Left forelimb (tissue), 1 donor: ENCODE results near the gene AFF2.
"Not testable (repeated sequence)": the region's sequence is repeated elsewhere in the genome, so short reads cannot be mapped to it uniquely, and the experiment has no call there.

ENCODE experiments used
- DNase-seq: peaks from one replicate; pipeline ENCODE4 v3.0.0-alpha.2; 2018; ENCODE audit warnings: low spot score

Gene AFF2

DNA sequence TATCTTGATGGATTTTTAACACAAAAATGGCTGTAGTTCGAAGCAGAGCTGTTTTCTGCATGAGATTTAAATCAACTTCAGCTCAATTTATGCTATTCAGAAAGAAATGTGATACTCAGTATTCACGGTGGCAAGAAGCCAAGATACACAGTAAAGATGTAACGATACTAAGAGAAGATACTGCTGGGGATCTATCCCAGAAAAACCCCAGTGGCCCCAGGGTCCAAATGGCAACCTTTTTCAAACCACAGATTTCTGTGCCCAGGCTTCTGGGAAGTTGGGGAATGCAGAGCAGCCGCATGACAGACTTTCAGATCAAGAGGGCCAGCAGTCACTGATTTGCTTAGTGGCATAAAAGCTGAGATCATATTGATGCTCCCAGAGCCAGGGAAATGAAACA is 353.9 kb downstream of the AFF2 start:
- DNase-seq: no peak

DNA sequence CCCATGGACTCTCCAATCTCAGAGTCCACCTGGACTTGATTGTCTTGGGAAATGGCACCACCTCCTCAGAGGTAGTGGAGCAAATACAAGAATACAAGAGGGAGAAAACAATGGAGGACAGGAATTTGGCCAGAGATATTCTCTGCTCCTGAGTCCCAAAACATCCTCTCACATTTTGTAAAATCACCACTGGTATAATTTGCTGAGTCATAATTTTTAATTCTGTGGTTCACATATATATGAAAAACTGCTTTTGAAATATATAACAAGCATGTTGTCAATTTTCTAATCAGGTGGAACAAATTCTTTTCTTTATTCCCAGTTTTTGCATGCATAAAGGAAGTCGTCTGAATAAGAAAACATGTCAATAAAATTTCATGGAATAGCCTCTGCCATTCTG is 356.1 kb downstream of the AFF2 start:
- no peak for DNase-seq

DNA sequence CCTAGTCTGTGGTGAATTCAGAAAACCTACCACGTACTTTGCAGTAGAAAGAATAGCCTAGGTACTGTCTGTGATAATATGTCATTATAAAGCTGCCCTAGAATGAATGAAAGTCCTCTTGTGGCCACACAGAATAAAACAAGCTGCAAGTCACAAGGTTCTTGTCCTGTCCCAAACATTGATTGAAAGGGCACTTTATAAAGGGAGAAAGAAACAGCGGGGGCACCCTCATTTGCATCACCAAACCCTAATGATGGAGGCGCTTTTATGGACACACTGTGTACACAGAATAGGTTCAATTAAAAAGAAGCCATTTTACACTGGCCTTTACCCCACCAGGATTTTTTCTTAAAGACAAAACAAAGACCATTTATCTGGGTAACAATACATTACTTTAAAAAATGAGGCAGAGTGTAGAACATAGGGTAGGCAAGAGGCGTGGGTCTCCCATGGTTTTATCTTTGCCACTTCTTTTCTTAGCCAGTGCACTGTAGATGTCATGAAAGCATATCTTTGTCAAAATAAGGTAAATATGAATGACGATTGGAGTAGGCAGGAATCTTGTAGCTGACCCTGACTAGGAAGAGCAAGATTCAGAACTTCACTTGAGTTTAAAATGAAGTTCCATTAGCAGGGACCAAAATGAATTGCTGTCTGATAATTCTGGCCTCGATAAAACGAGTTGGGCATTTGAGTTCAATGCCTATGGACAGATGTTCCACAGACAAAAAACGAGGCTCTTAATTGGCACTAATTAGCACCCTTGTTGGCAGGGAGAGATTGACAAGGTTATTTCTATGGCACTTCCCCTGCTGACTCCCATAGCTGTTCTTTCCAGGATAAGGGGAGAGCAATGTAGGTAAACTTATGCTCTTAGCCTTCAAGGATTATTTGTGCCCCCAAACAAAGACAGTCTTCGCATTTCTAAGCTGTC is 365.1 kb downstream of the AFF2 start:
- no peak for DNase-seq

DNA sequence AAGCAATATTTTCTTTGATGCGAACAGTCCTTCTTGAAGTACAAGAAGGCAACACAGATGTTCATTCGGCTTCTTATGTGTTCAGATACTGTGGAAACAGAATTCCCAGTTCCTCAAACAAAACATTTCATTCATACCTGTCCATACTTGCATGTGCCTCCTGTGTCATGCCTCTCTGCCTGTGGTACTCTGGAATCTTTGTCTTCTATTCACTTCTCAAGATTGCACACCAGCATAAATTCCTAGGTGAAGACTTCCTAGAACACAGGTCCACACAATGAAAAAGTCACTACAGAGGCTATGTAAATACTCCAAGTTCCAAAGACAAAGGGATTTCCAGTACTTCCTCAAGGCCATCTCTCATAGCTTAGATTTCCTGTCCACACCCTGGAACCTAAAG is 367.2 kb downstream of the AFF2 start:
- no peak for DNase-seq

DNA sequence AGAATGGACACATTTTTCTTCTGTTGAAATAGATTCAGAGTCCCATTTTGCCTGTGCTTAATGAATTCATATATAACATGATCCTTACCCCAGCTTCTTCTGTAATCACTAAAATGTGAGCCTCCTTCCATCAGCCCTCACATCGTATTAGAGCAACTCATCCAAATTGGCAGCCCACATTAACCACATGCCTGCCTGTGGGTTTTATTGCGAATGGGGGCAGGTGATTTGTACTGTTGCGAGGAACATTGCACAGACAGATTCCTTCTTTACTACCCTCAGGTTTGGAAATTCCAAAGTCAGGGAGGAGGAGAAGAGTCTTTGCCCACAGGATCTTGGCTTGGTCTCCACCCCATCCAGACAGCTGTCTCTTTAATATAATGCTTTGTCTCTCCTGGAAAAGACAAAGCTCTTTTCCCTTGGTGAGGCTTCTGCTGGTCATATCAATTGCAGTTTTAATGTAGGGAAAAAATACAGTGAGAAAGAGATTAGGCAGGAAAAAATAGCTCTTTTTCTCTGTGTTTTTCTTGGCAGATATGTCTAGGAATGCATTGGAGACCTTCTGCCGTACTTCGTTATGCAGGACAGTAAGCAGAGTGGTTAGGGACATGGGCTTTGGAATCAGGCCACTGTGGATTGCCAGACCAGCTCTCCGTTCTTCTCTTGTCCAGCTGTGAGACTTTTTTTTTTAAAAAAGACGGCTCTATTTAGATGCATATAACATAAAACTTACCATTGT is 371.2 kb downstream of the AFF2 start:
- no peak for DNase-seq

DNA sequence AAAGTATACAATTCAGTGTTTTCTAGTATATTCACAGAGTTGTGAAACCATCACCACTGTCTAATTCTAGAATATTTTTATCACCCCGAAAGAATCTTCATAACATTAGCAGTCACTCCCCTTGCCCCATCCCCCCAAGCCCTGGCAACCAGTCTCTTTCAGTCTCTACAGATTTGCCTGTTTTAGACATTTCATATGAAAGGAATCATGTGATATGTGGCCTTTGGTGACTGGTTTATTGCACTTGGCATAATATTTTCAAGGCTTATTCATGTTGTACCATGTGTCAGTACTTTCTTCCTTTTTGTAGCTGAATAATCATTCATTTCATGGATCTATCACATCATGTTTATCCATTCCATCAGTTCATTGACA is 371.7 kb downstream of the AFF2 start:
- DNase-seq: no peak

DNA sequence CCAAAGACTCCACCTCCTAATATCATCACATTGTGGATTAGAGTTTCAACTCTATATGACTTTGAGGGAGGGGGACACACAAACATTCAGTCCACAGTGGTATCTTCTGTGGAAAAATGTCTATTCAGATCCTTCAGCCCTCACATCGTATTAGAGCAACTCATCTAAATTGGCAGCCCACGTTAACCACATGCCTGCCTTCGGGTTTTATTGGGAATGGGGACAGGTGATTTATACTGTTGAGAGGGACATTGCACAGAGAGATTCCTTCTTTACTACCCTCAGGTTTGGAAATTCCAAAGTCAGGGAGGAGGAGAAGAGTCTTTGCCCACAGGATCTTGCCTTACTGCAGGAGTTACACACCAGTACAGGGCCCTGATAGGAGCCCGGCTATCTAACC is 372.5 kb downstream of the AFF2 start:
- DNase-seq: no peak

DNA sequence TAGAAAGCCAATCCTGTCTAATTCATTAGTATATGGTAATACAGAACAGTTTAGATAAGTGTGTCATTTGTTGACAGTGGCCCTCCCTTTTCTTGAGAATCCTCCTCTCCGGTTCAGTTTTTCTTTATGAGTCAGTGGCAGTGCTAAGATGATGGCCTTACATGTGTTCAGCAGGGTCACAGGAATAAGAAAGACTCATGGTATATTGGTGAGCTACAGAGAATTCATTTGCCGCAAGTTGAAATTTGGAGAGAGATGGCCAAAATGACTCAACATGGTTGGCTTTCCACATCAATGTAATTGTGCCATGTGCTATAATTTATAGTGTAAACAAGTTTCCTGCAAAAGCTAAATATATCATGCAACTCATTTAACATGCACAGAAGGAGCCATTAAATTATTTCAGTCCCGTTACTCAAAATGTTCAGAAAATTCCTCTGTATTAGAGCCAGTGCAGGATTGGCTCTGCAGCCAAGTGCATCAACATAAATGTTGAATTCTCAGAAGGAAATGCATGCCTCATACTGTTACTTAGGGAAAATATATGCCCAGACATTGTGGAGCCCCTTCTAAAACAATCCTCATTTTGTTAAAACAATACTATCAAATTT is 374.3 kb downstream of the AFF2 start:
- DNase-seq: no peak

DNA sequence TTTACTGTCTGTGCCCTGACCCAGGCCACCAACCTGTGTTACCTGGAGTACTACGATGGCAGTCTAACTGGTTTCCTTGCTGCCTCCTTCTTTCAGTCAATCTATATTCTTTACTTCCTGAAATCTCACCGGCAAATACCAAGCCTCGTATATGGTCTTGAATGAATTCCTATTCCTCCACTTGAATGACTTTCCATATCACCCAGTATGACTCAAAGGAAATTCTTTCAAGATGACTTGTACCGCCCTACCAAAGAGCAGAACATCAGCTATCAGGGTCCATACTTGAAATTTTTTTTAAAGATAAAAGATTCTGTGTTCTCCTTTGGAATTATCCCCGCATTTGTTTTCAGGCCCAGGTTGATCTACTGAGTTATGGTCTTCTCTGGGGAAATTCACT is 378.0 kb downstream of the AFF2 start:
- DNase-seq: no peak

DNA sequence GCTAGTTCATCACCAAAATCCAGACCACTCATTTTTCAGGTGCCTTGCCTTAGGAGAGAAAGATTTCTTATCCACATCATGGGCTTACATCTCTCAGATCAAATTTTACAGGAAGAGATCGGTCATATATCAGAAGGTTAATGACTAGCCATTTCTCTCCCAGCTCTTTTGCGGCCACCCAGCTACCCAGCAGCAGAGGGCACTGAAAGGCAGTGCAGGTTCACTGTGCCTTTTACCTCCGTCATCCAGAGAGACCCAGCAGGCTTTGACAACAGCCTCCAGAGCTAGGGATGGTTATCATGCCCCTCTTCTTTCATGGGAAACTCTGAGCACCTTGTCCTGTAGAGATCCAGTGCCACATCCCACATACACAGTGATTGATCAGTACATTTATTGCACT is 384.8 kb downstream of the AFF2 start:
- no peak for DNase-seq

DNA sequence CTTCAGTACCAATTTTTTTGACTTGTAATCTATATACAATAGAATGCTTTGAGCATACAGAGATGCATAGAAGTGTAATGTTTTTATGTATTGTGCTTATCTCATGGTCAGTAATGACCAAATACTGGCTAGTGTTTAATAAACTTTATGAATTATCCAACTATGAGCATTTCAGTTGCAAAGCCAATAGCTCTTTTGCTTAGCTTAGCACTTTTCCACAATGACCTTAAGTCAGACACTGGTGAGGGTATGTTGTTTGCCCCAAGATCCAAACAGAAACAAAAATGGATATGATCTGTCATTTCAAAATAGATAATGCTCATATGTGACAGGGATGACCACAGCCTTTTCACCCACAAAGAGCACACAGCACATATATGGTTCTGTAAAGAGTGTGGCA is 393.0 kb downstream of the AFF2 start:
- DNase-seq: no peak

DNA sequence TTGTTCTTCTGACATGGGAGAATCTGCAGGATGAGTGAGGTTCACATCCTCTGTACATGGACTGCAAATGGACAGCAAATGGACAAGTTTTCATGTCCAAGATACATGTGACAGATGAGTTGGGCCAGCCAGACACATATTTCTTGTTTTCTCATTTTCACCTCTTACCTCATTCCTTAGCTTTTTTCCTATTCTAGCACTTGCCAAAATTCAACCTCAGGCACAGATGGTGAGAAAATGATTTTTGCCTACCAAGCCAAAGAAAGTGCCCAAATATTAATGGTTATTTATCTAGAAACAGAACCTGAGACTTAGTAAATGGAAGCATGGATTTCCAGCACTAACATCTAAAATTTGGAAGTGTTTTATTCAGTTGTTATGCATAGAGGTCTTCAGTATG is 402.2 kb downstream of the AFF2 start:
- DNase-seq: no peak

DNA sequence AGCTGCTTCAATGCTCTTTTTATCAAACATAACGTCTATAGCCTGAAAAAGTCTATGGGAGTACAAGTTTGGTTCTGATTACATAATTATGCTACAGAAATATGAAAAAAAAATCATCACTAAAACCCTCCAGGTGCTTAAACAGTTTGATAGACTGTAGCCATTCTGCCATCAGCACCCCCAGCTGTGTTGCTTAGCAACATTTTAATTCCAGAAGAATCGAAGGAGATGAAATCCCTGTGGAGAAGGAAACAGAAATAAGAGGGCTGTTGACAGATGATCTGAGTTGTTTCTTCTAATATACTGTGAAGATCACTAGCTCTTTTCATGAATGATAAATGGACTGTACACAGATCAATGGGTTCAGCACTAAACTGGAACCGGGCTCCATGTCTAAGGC is 402.8 kb downstream of the AFF2 start:
- no peak for DNase-seq

DNA sequence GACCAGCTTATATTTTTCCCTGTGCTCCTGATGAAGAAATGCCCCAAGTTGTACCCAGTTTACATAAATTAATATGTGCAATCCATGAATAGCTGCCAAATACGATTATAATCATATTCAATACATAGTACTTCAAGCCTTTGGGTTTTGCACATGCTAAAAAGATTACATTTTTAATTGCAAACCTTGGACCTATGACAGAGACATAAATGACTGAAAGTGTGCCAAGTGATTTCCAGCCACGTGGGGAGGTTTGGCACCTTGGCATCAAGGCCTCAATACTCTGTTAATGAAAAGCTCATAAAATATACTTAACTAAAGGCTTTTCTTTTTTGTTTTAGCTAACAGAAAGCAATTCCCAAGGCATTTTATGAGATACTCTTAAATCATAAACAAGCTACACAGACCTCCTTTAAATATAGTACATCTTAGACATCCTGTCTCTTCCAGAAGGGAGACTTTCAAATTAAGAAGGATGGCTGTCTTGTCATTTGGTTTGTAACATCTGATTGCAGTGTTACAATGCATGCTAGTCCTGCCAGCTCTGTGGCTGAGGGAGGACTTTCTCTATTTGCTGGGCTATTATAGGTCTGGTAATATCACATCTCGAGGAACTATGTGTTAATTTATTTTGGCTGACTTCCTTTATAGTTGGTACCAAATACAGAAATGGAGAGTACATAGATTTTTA is 404.1 kb downstream of the AFF2 start:
- DNase-seq: no peak

DNA sequence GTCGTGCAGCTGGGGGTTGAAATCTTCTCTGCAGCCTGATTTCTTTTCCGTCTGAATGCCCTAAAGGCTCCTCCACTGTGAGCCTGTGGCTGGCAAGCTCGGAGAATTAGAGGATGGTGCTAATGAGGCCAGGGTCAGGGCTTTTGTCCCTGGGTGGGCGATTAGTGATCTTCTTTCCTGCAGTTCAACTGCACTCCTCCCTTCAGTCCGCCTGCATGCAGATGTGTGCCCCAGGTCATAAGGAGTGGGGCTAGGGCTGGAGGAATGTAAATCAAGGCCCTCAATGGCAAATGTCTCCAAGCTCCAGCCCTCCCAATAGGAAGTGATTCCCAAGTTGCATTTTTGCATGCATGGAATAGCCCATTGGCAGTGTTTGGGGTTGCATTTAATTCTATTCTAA is 405.0 kb downstream of the AFF2 start:
- DNase-seq: no peak

DNA sequence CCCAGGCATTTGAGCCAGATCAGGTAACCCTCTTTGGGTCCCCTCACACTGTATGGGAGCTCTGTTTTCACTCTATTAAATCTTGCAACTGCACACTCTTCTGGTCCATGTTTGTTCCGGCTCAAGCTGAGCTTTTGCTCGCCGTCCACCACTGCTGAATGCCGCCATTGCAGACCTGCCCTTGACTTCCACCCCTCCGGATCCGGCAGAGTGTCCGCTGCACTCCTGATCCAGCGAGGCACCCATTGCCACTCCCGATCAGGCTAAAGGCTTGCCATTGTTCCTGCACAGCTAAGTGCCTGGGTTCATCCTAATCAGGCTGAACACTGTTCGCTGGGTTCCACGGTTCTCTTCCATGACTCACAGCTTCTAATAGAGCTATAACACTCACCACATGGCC is 406.2 kb downstream of the AFF2 start:
- not testable (repeated sequence) for DNase-seq

DNA sequence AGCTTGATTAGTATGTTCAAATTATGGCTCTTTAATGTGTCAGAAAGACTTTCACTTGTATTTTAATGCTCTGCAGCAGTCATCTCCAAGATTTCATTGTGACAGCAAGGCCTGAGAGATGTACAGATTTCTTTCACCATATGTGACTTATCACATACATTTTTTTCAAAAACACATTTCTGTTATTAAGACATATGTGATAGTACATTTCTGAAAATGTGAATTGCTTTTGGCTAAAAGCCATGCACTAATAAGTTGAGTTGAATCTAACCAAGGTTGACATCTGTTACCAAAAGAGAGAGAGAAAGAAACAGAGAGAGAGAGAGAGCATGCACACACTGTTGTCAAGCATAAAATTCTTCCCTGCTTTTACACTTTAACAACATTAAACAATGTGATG is 409.3 kb downstream of the AFF2 start:
- no peak for DNase-seq

DNA sequence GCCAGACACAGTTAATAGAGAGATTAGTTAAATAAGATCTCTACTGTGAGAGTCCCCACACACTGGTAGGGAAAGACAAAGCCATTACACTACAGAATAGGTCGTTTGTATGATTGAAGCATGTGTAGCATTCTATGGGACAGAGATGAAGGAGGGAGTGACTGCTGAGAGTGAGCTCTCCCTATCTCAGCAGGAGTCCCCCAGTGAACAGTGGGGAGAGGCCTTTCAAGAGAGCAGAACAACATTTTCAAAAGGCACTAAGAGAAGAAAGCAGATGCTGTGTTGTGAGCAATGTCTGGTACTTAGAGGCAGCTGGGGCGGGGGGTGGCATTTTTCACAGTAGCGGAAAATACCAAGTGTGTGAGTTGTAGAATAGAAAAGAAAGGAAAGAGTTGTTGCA is 413.6 kb downstream of the AFF2 start:
- no peak for DNase-seq

DNA sequence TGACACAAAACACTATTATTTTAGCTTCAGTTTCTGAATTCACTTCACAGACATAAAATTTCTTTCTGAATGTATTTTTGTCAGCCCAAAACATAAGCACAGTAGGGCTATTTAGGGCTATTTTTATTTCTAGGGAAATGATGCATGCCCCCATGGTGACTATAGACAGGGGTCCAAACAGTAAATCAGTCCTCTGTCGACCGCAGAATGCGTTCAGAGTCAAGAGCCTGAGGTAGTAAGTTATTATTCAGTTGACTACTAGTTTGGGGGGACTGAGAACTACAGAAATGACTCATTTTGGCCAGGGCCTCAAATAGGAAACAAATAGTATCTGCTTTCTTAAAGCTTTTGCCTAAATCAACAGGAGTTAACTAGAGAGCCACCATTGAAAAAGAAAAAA is 414.4 kb downstream of the AFF2 start:
- DNase-seq: no peak

DNA sequence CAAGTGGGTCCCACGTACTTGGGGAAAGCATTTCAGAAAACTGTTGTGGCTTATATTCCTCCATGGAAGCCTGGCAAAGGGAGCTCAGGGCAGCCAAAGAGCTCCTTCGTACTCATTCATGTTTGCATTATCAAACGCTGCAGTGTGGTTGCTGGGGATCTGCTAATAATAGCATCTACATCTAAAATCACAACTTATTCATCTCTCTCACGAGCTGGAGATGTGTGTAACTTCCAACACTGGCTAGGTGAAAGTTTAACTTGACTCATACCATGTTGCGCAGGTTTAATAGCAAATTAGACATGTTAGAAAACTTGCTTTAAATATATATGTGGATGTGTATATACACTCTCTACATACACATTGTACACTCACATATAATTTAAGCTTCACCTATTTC is 415.1 kb downstream of the AFF2 start:
- DNase-seq: no peak

DNA sequence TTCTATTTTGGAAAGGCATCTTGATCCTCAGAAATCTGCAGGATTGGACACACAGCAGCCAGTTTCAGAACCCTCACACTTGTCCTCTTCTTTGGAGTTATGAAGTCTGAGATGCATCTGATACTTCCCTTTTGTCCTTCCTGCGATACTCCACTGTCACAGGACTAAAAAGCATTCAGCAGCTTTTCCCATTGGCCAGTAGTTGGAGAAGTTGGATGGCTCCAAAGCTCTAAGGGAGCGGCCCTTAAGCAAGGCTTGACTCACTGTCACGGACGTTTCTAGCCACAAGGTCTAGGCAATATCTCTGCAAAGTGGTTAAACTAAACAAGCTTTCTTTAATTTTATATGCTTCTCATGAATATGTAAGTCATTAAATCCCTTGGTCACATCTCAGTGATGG is 417.0 kb downstream of the AFF2 start:
- no peak for DNase-seq

DNA sequence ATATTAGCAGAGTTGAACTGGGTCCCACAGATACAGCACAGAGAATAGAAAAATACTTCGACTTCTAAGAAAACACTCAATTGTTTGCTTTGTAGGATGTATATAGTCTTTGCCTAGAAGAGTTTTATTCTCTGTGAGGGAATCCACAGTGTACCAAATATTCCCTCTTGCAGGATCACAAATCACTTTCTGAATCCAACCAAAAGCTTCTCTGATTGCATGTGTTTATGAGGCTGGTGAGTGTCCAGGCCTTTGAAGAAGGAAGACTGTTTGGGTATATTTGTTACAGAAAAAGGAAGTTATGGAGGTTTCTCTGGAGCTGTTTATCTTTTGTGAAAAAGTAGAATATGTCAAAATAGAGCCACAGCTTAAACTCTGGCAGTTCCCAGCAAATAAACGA is 423.2 kb downstream of the AFF2 start:
- no peak for DNase-seq

DNA sequence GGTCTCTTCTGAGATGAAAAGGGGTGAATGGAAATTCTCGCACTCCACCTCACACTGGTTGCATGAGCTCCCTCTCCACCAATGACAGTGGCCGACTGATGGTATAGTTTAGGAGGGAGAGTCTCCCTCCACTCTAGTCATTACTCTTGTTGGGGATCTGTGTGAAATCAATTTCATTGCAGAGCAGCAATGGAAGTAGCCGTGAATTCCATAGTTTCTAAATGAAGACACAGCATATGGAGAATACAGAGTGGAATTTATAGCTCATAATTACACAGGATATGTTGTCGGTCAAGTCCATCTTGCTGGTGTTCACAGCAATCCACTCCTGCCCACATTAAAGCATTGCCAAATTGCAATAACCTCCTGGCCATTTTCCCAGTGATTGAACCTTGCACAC is 426.0 kb downstream of the AFF2 start:
- DNase-seq: no peak
